Endodermal cell (in vitro differentiated cells): ENCODE results near the gene CTIF. TPM values are rescaled to one million over a fixed set of nuclear protein-coding genes. Genes with fewer than 3 reads are reported as not detected.

Experiments used
- DNase-seq: peaks from one replicate; pipeline ENCODE4 v3.0.0-alpha.2; 2017
- H3K27ac ChIP-seq: 2 replicates; pipeline ENCODE4 v1.5.1; 2013; ENCODE audit warnings: mild to moderate bottlenecking, low read depth, low read length, moderate library complexity
- H3K27me3 ChIP-seq: 2 replicates; pipeline ENCODE4 v1.6.1; 2013; ENCODE audit warnings: mild to moderate bottlenecking, low read length, moderate library complexity; ENCODE audit not compliant: insufficient read depth, control insufficient read depth, poor library complexity, severe bottlenecking
- H3K36me3 ChIP-seq: 2 replicates; pipeline ENCODE4 v1.7.0; 2013; ENCODE audit warnings: mild to moderate bottlenecking, low read length, moderate library complexity; ENCODE audit not compliant: control insufficient read depth, insufficient read depth
- H3K4me1 ChIP-seq: one replicate; pipeline ENCODE4 v1.7.0; 2013; ENCODE audit warnings: low read length; ENCODE audit not compliant: control insufficient read depth, insufficient read depth
- H3K4me3 ChIP-seq: 2 replicates; pipeline ENCODE4 v1.5.1; 2013; ENCODE audit warnings: mild to moderate bottlenecking, low read length, moderate library complexity
- H3K9ac ChIP-seq: 2 replicates; pipeline ENCODE4 v1.6.1; 2013; ENCODE audit warnings: mild to moderate bottlenecking, low read length, moderate library complexity; ENCODE audit not compliant: poor library complexity, severe bottlenecking; ENCODE audit errors: extremely low read depth
- H3K9me3 ChIP-seq: 2 replicates; pipeline ENCODE4 v1.6.1; 2013; ENCODE audit warnings: mild to moderate bottlenecking, low read length, moderate library complexity; ENCODE audit not compliant: control insufficient read depth
- H3K27ac Mint-ChIP-seq: 2 replicates; pipeline ENCODE4 v1.8.0; 2020; ENCODE audit warnings: mixed read lengths
- H3K27me3 Mint-ChIP-seq: 2 replicates; pipeline ENCODE4 v1.8.0; 2021; ENCODE audit warnings: mild to moderate bottlenecking, mixed read lengths; ENCODE audit not compliant: insufficient read depth
- H3K36me3 Mint-ChIP-seq: 2 replicates; pipeline ENCODE4 v1.8.0; 2020; ENCODE audit warnings: low read depth, mixed read lengths
- H3K4me1 Mint-ChIP-seq: 2 replicates; pipeline ENCODE4 v1.8.0; 2020; ENCODE audit warnings: mixed read lengths
- H3K4me3 Mint-ChIP-seq: 2 replicates; pipeline ENCODE4 v1.8.0; 2020; ENCODE audit warnings: mild to moderate bottlenecking, moderate library complexity, mixed read lengths
- H3K9me3 Mint-ChIP-seq: 2 replicates; pipeline ENCODE4 v1.8.0; 2020; ENCODE audit warnings: mild to moderate bottlenecking, mixed read lengths
- WGBS, 2 experiments: methylation state at CpG; one replicate each; pipeline versions ENCODE4 v1.1.5 to v1.1.7; 2013; ENCODE audit warnings: missing lambda C conversion rate in 2 of 2, mixed read lengths in 1 of 2; ENCODE audit not compliant: insufficient coverage in 1 of 2, insufficient read length in 1 of 2; 5-methylcytosine and 5-hydroxymethylcytosine counted together
- total RNA-seq, 2 donors: library from RNA; stranded (reverse); fragmentation: NEBNext Ultra II Directional in 1 of 2; extraction: Animal tissue kit (Norgen Biotek cat#: 25700) in 1 of 2; gene quantifications; 2 replicates in 1 of 2; 3 replicates in 1 of 2; pipeline ENCODE4 v1.2.1, GENCODE V29; 2021
- TF ChIP-seq, protein P1 (sequence below): fragments of 200-600 bp; sonication (generic); conservative IDR thresholded peaks from 2 replicates; pipeline ENCODE4 v1.5.0; 2021; ENCODE audit warnings: antibody characterized with exemption, mild to moderate bottlenecking

CTIF gene
- total RNA-seq, 2 donors from 2014 or later: 33.8 to 41.6 TPM

DNA sequence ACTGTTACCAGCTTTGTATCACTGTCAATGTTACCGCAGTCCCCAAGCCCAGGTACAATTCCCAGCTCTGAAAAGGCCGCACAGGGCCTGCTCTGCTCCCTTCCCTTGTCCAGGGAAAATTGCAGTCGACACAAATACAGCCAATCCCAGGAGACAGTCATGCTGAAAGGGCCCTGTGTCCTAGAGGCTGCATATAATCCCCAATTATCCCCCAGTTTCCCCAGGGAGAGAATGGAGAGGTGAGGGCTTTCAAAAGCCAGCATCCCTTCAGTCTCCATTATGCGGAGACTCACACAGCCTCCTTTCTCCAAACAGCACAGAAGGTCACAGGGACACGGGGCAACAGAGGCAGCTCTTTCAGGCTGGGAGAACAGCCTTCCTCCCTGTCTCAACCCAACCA lies 17.1 kb upstream of the CTIF start:
- Histone ChIP-seq H3K36me3 (no peaks in the 10 kb centered on the region), H3K27ac (no peak overlapping the region), H3K4me3 (no peak overlapping the region), H3K9ac (no peak overlapping the region), H3K27me3 (no peaks in the 10 kb centered on the region), H3K4me1 (no peaks in the 10 kb centered on the region), H3K9me3 (no peaks in the 10 kb centered on the region)
- Mint-ChIP-seq H3K4me3 (no peak overlapping the region), H3K27ac (no peak overlapping the region), H3K27me3 (peaks cover 25% of the 10 kb centered on the region), H3K9me3 (peaks cover 2% of the 10 kb centered on the region), H3K4me1 (peaks cover 12% of the 10 kb centered on the region), H3K36me3 (no peaks in the 10 kb centered on the region)
- DNase-seq: no peak
- TF ChIP-seq, protein P1, sequence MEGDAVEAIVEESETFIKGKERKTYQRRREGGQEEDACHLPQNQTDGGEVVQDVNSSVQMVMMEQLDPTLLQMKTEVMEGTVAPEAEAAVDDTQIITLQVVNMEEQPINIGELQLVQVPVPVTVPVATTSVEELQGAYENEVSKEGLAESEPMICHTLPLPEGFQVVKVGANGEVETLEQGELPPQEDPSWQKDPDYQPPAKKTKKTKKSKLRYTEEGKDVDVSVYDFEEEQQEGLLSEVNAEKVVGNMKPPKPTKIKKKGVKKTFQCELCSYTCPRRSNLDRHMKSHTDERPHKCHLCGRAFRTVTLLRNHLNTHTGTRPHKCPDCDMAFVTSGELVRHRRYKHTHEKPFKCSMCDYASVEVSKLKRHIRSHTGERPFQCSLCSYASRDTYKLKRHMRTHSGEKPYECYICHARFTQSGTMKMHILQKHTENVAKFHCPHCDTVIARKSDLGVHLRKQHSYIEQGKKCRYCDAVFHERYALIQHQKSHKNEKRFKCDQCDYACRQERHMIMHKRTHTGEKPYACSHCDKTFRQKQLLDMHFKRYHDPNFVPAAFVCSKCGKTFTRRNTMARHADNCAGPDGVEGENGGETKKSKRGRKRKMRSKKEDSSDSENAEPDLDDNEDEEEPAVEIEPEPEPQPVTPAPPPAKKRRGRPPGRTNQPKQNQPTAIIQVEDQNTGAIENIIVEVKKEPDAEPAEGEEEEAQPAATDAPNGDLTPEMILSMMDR: no peak
- WGBS, 2 experiments: 93% methylated on average over 5 of the region's 5 CpGs; no CpG with 5 or more reads in 1 of the 2 experiments

DNA sequence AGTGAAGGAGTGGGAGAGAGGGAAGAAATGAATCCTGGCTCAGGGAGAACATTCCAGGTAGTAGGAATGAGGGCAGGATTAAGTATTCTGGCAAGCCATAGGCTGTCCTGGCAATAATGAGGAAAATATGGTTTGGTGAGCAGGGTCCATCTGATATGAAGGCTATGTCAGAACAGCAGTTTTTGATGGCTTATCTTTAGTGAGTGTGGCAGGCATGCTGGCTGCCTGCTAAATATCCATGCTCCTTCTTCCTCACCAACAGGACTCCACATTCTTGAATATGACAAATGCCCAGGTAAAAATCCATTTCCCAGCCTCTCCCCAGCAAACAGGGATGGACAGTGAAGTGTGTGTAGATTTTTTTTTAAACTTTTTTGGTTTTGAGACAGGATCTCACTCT lies 13.2 kb upstream of the CTIF start:
- Mint-ChIP-seq H3K4me3 (no peak overlapping the region), H3K36me3 (no peaks in the 10 kb centered on the region), H3K27me3 (peaks cover 24% of the 10 kb centered on the region), H3K4me1 (peaks cover 14% of the 10 kb centered on the region), H3K9me3 (peaks cover 2% of the 10 kb centered on the region), H3K27ac (no peak overlapping the region)
- H3K4me3 ChIP-seq: no peak overlapping the region
- no peak overlapping the region for H3K9ac ChIP-seq
- no peaks in the 10 kb centered on the region for H3K9me3 ChIP-seq
- no peak for DNase-seq
- no peaks in the 10 kb centered on the region for H3K36me3 ChIP-seq
- TF ChIP-seq, protein P1: no peak
- H3K4me1 ChIP-seq: peaks cover 10% of the 10 kb centered on the region
- no peaks in the 10 kb centered on the region for H3K27me3 ChIP-seq
- no peak overlapping the region for H3K27ac ChIP-seq

DNA sequence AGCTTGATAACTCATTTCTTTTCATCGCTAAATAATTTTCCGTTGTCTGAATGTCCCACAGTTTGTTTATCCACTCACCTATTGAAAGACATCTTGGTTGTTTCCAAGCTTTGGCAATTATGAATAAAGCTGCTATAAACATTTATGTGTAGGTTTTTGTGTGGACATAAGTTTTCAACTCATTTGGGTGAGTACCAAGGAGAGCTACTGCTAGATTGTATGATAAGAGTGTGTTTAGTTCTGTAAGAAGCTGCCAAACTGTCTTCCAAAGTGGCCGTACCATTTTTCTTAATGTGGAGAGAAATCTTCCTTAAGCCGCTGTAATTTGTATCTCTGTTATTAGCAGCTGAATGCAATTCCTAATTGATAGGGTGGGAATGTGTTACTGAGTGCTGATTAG lies 11.4 kb upstream of the CTIF start:
- Mint-ChIP-seq H3K36me3 (no peaks in the 10 kb centered on the region), H3K27ac (no peak overlapping the region), H3K27me3 (peaks cover 14% of the 10 kb centered on the region), H3K4me1 (peaks cover 18% of the 10 kb centered on the region), H3K9me3 (peaks cover 2% of the 10 kb centered on the region), H3K4me3 (no peak overlapping the region)
- Histone ChIP-seq H3K27me3 (no peaks in the 10 kb centered on the region), H3K9ac (no peak overlapping the region), H3K4me1 (peaks cover 10% of the 10 kb centered on the region), H3K36me3 (no peaks in the 10 kb centered on the region), H3K9me3 (no peaks in the 10 kb centered on the region), H3K27ac (no peak overlapping the region), H3K4me3 (no peak overlapping the region)
- WGBS, 2 experiments: 94% methylated on average over 2 to 4 of the region's 4 CpGs
- no peak for DNase-seq
- TF ChIP-seq, protein P1: no peak
